Lung microvascular endothelial cell (primary cell): ENCODE data around the gene CLDN18. TPM values are rescaled to one million over a fixed set of nuclear protein-coding genes. Genes with fewer than 3 reads are reported as not detected.
A peak's percentile ranks its signal among the peaks of the same experiment; 100 is the strongest.

Source experiments
- DNase-seq, 2 donors: peaks; one replicate each; pipeline versions ENCODE4 v3.0.0 to v3.0.0-alpha.2; 2010; ENCODE audit warnings: low read depth in 2 of 2
- total RNA-seq: library from RNA; depleted of rRNA; stranded (reverse); fragments of >200 nt; gene quantifications from 2 replicates; pipeline ENCODE4 v1.2.1, GENCODE V29; 2014

CLDN18 gene
- total RNA-seq, 1 donor from 2014 or later, result not detected

DNA sequence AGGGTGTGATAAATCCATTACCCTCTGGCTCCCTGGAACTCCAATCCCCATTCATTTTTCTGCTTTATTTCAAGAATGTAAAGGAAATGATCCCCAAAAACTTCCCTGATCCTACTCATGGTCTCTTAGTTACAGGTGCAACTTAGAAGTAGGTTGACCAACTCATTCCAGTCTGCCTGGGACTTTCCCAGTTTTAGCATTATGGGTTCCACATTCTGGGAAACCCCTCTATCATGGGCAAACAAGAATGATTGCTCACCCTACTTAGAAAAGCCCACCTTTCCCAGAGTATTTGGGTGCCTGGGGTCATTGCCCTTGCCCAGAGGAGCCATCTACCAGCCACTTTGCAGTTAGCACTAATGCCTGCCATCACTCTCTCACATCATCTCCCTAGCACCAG is 15.6 kb downstream of the CLDN18 start:
- no peak for DNase-seq

DNA sequence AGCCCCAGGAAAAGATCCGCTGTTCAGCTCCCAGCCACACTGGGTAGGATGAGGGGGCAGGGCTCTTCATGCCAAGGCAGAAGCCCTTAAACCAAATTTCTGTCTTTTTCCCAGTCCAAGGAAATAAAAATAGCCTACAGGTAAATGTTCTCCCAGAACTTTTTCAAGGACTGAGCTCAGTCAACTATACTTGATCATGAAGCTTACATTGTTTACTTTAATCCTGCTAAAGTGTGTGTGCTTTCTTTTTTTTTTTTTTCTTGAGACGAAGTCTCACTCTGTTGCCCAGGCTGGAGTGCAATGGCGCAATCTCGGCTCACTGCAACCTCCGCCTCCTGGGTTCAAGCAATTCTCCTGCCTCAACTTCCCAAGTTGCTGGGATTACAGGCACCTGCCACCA is 17.9 kb downstream of the CLDN18 start:
- no peak for DNase-seq

DNA sequence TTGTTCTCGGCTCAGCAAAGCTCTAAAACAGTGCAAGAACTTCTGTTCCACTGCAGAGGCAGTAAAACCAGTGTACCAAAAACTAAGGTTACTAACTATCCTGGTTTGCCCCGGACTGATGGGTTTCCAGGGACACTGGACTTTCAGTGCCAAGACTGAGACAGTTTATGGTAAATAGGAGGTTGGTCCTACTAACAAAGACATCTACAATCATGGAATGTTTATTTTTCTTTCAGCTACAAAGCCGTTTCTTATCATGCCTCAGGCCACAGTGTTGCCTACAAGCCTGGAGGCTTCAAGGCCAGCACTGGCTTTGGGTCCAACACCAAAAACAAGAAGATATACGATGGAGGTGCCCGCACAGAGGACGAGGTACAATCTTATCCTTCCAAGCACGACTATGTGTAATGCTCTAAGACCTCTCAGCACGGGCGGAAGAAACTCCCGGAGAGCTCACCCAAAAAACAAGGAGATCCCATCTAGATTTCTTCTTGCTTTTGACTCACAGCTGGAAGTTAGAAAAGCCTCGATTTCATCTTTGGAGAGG is 20.8 kb downstream of the CLDN18 start:
- DNase-seq, result no peak

DNA sequence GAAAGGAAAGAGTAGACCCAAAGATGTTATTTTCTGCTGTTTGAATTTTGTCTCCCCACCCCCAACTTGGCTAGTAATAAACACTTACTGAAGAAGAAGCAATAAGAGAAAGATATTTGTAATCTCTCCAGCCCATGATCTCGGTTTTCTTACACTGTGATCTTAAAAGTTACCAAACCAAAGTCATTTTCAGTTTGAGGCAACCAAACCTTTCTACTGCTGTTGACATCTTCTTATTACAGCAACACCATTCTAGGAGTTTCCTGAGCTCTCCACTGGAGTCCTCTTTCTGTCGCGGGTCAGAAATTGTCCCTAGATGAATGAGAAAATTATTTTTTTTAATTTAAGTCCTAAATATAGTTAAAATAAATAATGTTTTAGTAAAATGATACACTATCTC is 21.6 kb downstream of the CLDN18 start:
- DNase-seq, result no peak

DNA sequence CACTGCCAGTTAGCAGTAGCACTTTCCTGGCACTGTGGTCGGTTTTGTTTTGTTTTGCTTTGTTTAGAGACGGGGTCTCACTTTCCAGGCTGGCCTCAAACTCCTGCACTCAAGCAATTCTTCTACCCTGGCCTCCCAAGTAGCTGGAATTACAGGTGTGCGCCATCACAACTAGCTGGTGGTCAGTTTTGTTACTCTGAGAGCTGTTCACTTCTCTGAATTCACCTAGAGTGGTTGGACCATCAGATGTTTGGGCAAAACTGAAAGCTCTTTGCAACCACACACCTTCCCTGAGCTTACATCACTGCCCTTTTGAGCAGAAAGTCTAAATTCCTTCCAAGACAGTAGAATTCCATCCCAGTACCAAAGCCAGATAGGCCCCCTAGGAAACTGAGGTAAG is 22.6 kb downstream of the CLDN18 start:
- no peak for DNase-seq

DNA sequence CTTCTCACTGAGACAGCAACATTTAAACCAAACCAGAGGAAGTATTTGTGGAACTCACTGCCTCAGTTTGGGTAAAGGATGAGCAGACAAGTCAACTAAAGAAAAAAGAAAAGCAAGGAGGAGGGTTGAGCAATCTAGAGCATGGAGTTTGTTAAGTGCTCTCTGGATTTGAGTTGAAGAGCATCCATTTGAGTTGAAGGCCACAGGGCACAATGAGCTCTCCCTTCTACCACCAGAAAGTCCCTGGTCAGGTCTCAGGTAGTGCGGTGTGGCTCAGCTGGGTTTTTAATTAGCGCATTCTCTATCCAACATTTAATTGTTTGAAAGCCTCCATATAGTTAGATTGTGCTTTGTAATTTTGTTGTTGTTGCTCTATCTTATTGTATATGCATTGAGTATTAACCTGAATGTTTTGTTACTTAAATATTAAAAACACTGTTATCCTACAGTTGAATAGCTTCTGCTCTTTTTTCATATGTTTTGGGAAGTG is 23.3 kb downstream of the CLDN18 start:
- no peak for DNase-seq

DNA sequence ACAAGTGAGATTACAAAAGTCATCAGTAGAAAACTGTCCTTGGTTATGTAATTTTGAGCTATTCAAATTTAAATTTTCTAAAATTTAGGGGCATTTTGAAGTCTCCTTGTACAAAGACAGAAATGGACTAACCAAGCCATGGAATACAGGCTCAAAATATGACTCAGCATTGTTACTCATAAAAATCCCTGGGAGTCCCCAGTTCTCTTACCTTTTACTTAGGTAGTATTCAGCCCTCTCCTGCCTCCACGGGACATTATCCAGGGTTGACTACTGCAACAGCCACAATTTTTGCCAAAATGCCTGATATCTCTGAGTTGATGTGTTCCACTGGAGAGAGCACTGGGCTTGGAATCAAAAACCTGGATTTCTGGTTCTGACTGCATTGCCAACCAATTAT is 25.0 kb downstream of the CLDN18 start:
- DNase-seq, result no peak

DNA sequence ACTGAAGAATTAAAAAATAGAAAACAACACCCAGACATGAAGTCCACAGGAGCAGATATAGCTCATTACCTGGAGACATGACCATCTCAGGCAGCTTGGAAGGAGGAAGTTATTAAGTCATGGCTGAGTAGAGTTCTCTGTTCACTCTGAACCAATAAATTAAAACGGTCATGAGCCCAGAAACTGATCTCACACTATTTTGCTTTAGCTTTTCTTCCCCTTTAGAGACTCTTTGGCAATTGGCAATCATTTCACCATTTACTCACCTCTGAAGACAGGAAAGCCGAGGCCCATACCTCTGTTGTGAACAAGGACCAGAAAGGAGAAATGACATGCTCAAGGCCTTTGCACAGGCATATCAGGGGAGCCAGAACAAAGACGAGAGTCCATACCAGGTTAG is 26.6 kb downstream of the CLDN18 start:
- DNase-seq, result no peak

DNA sequence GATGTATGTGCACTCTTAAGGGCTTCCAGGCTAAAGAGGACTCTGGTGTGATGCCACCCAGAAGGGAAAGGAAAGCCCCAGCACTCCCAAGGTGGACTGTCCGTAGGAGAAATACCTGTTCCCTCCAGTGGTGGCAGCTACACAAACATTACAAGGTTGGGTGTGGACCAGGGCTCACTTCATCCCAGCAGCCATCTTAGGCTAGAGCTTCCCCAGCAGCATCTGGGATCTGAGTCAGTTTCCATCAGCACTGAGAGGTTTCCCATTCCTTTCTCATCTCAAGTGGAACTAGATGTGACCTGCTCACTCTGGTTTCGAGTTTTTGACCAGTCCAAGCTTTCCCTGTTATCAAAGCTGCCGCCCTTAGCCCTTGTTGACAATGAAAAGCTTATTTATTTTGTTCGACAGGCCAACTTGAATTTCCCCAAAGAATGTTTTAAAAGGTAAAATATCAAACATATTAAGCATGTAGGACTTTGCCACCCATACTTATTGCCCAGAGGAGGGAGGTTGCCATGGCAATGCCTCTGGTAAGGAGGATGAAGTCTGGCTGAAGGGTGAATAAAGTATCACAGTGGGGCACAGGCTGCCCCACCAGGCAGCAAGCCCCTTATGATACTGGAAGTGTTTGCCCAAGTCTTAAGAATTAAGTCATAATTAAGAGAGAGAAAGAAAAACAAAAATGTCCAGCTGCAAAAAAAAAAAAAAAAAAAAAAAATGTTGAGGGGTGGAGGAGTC is 28.9 kb downstream of the CLDN18 start:
- no peak for DNase-seq

DNA sequence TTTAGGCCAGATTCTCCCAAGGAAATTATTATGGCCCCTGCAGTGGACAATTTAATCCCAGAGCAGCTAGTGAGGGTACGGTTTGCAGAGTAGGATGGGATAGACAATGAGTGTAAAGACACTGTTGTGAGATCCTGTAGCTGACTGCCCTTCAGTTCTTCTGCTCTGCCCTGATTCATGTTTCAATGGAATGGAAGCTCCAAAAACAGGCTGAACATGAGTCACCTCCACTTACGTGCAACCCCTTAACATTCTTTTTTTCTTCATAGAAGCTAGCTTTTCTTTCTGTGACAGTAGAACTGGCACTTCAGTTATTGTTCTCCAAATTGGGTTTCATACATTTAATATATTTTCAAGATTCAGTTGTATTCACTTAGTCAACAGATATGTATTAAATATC is 32.1 kb downstream of the CLDN18 start:
- DNase-seq, result peak in 1 of 2 donors; percentile 13

DNA sequence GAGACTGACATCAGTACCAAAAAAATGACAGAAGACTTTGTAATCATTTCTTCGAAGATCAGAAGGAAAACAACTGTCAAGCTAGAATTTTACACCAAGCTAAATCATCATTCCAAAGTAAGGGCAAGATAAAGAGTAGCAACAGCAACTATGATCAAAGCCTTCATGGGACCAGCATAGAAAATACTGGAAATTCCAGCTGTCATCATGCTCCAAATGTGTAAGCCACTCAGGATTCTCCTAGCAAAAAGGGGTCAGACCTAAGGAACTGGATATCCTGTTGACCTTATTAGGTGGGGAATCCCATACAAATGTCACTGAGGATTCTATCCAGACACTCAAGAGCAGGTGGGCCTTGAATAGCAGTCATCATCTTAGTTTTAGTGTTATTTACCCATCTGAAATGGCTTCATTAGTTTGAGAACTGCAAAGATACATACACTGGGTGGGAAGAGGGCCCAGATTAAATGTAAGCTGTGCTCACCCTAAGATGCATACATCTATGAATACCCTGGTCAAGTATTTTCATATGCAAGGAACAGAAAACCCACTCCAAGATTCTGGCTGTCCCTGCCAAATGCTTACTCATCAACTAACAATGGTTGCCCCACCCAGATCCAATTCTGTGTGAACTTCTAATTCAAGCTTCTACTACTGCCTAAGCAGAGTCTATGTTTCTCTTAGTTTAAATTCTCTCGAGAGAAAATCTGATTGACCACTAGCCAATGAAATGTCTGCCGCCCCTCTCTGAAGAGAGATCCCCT is 33.5 kb downstream of the CLDN18 start:
- DNase-seq, result peak in 1 of 2 donors; percentile 32

DNA sequence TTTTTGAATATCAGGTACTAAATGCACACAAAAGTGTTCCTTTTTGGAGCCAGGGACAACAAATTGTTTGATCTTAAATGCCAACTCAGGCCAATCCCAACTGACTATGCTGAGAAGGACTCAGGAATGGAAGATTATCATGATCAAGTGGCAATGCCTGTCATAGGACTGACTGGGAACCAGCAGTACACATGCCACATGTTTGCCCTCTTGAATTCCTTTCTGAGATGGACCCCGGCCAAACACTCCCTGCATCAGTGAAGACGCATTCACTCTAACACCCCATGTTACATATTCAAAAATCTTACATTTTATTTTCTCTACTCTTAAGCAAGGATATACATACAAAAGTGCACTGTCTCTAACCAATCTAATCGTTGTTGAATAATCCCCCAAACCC is 36.1 kb downstream of the CLDN18 start:
- no peak for DNase-seq

DNA sequence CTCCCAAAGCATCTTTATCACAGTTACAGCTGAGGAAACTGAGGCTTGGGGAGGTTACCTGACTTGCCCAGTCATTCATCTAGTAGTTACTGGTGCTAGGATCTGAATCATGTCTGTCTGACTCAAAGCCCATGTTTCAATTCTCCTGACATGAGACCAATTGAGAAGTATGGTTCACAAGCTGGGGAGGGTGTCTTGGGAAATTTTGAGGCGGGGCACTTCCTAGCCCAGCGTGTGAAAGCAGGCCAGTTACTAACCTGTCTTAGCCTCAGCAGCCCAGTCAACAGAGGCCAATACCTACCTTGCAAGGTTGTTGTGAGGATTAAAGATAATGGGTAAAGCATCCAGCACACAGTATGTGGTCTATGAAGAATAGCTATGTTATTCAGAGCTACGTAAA is 37.0 kb downstream of the CLDN18 start:
- no peak for DNase-seq

DNA sequence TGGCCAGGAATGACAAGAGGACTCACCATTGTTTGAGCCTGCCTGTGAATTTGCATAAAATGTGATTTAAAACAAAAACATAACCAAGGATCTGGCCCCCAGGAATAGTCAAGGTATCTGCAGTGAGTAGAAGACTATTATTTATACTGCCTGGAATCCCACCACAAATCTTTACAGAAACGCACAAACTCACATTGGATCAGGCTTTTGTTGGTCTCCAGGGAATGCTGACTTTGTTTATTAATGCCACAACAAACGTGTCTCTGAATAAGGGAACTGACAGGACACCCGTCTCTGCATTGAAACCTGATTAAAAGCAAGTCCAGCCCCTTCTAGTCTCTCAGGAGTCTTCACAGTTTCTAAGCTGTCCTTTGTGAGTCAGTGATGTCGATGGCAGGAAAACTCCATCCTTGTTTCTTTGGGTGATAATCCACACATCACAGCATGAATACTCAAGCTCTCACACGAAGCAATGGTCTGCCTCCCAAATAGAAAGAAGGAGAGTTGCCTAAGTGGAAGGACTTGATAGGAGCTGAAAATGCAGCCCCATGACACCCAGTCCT is 37.7 kb downstream of the CLDN18 start:
- DNase-seq, result no peak

DNA sequence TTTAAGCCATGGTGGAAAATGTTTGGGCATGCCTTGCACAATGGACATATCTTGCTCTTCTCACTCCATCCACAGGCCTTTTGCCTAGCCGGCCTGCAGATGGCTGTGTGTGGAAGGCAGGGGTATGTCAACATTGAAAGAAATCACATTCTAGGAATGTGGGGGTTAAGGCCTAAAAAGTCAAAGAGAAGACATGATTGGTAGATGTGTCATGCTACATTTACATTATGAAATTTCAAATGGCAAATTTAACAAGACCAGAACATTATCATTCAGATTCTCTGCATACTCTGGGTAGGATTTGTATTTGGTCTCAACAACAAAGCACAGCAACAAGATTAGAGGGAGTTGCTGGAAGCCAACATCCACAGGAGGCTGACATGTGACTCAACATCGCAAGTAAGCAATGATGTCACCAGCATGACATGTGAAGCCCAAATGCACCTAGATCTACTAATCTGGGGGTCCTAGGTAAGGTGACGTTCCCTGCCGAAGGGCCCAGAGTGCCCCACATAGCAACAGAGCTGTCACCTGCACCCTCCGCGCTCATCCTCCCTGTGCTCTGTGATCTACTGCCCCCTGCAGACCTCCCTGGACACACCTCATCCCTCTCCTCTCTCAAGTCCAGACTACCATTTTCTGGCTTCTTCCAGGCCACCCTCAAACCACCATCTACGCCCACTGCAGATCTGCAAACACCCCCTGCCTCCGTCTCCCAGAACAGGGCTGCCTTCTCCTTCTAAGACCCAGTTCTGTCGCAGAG is 39.4 kb downstream of the CLDN18 start:
- DNase-seq, result no peak

DNA sequence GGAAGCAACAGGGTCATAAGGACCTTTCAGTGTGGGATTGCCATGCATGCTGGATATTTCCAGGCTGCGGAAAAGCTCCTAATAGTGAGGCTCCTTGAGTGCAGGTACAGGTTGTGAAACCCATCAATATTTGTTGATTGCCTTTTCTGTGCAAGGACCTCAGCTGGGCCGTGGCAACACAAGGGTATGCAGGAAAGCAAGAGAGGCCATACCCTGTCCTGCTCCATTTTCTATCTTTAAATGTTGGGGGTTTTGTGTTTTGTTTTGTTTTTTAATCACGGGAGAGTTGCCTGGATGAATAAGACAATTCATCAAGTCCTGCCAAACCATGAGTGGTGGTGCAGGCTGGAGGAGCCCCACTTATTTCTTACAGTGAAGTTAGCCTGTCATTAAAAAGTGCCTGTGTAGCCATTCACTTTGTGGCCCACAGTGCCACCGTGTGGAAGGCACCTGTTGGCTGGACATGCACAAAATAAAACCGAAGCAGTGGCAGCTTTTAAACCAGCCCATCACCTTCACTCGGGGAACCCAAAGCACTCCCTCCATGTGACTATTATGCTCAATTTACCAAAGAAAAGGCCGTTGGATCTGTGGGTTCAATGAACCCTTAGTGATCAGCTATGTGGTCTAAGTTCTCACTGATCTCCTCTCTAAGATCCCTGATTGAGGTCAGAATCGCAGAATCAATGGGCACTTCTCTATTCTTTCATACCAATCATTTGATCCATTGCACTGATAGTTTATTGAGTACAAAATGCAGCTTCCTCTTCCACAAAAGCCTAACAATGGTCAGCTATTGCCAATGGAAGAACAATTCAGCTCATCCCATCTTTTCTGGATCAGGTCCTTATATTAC is 42.2 kb downstream of the CLDN18 start:
- peak; percentile 51 to 60 for DNase-seq

DNA sequence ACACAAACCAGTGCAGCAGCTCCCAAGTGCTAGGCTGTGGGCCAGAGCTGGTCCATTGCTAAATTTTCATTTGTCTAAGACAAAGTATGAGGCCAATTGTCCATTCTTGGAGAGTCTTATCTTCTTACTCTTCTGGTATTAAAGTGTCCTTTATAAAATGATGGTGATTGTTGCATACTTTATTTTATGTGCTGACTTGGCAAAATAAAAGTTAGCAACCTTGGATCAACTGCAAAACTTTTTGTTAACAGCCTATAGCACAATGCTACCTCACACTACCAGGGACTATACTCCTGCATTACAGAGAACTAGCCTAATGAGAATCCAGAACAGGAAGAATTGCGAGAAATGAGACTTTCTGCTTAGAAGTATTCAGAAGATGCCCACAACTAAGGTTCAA is 44.1 kb downstream of the CLDN18 start:
- no peak for DNase-seq

DNA sequence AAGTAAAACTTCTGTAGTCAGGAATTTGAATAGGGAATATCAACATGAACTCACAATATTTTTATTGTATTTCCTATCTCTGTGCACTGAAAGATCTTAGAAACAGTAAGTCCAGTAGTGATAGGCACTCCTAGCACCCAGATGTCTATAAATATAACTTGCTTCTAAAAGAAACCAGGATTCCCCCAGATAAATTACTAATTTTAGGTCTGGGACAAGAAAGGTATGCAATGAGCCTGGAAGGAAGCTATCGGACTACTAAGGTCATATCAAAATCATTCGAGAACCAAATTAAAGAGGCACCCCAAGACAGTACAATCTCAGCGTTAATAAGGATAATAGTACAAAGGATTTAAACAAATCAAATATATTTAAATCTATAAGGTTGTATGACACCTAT is 47.4 kb downstream of the CLDN18 start:
- DNase-seq, result no peak

DNA sequence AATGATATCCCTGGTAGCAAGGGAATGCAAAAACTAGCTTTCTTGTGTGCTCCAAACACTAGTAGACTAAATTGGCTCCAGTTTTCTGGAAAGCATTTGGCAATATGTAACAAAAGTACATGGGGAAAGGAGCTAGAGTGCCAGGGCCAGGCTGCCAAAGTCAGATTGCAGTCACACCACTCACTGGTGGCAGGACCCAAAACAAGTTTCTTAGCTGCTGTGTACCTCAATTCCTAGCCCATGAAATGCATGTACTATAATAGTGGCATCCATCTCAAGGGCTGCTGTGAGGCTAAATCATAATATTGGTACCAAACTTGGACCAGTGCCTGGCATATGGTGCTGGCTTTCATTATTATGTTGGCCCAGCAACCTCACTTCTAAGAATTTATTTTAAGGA is 49.3 kb downstream of the CLDN18 start:
- DNase-seq, result no peak

DNA sequence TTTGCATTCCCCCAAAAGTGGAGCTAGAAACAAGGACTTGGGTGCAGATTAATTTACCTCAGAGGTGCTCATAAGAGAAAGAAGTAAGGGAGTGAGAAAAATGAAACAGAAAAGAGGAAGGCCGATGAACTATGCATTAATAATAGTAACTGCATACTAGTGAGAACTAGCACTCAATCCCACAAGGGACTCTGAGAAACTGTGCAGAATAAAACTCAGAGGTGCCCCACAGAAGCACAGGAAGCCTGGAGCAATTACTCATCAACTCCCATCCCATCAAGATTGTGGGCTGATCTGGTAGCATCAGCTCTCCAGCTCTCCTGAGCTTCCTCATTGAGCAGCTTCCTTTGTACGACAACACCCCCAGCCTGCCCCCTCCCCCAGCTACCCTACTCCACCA is 50.8 kb downstream of the CLDN18 start:
- no peak for DNase-seq

DNA sequence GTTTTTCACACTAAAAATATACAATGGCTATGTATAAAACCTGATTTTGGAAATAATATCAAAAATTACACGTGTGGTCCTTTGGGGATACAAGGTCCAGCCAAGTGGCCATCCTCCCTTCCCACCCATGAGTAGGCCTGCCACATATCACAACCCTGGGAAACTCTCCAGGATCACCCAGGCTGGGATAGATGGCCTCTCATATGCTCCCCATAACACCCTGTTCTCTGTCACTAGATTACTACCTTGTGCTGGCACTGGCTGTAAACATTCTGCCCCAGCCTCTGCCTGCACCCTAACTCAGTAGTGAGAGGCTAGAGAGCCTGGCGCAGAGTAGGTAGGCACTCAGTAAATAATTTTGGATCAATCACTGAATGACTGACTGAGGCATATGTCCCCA is 52.1 kb downstream of the CLDN18 start:
- no peak for DNase-seq
